B cell (primary cell): ENCODE data around the gene TRIO. TPM values are rescaled to one million over a fixed set of nuclear protein-coding genes. Genes with fewer than 3 reads are reported as not detected.

ENCODE experiments used
- ATAC-seq: fragments of 200-7000 bp; cut with Tn5 transposase; one replicate; pipeline ENCODE4 v1.10.0; 2021; ENCODE audit warnings: low read depth, mild to moderate bottlenecking, moderate number of reproducible peaks, moderate library complexity
- CTCF ChIA-PET: fragments of 350-600 bp; sonication (Branson Sonifier 250); formaldehyde crosslinking; loops from one replicate; lab custom pipeline; 2021; ENCODE audit warnings: antibody characterized with exemption, inconsistent platforms; lab: Charles Lee
- POLR2A ChIA-PET: fragments of 350-600 bp; sonication (Branson Sonifier 250); formaldehyde crosslinking; loops from one replicate; lab custom pipeline; 2021; ENCODE audit warnings: antibody characterized with exemption; lab: Charles Lee
- DNase-seq: peaks from one replicate; pipeline ENCODE4 v3.0.0; 2013
- H2AFZ ChIP-seq: 2 replicates; pipeline ENCODE4 v1.6.1; 2012; ENCODE audit warnings: mild to moderate bottlenecking, low read depth, low read length; ENCODE audit not compliant: insufficient read depth, poor library complexity, severe bottlenecking
- H3K27ac ChIP-seq, 2 donors: 1 replicate in 1 of 2; 2 replicates in 1 of 2; pipeline ENCODE4 v1.5.1; 2012 to 2013; ENCODE audit warnings: low read length in 2 of 2, mild to moderate bottlenecking in 2 of 2, moderate library complexity in 1 of 2
- H3K27me3 ChIP-seq, 4 experiments: fragments of 200-600 bp in 1 of 4; sonication (generic) in 1 of 4; replicated peaks in 1 of 4; 1 replicate in 2 of 4; 2 replicates in 2 of 4; pipeline versions ENCODE4 v1.6.1 to v1.7.0; 2013 to 2016; ENCODE audit warnings: low read length in 3 of 4, mild to moderate bottlenecking in 2 of 4, mixed read lengths in 1 of 4, moderate library complexity in 1 of 4; ENCODE audit not compliant: insufficient read depth in 4 of 4, control insufficient read depth in 3 of 4; ENCODE audit errors: control extremely low read depth in 1 of 4
- H3K36me3 ChIP-seq, 2 experiments: replicated peaks in 1 of 2; 1 replicate in 1 of 2; 2 replicates in 1 of 2; pipeline versions ENCODE4 v1.6.1 to v1.7.1; 2013; ENCODE audit warnings: low read length in 1 of 2; ENCODE audit not compliant: insufficient read depth in 2 of 2, control insufficient read depth in 1 of 2; ENCODE audit errors: control extremely low read depth in 1 of 2, extremely low read depth in 1 of 2
- H3K4me1 ChIP-seq, 2 donors: fragments of 200-600 bp in 1 of 2; sonication (generic) in 1 of 2; 1 replicate in 1 of 2; 2 replicates in 1 of 2; pipeline versions ENCODE4 v1.5.1 to v1.6.1; 2013 to 2017; ENCODE audit warnings: low read length in 2 of 2; ENCODE audit not compliant: control insufficient read depth in 2 of 2, insufficient read depth in 2 of 2
- H3K4me2 ChIP-seq: replicated peaks from 2 replicates; pipeline ENCODE3; 2012; ENCODE audit warnings: mild to moderate bottlenecking, low read depth, low read length; ENCODE audit not compliant: poor library complexity, severe bottlenecking
- H3K4me3 ChIP-seq, 5 experiments: fragments of 200-600 bp in 1 of 5; sonication (generic) in 1 of 5; 1 replicate in 3 of 5; 2 replicates in 2 of 5; pipeline versions ENCODE4 v1.5.1 to v1.7.0; 2011 to 2016; ENCODE audit warnings: low read length in 4 of 5, mild to moderate bottlenecking in 4 of 5, low read depth in 2 of 5, control low read depth in 1 of 5, moderate library complexity in 1 of 5; ENCODE audit not compliant: insufficient read depth in 1 of 5; ENCODE audit errors: control extremely low read depth in 1 of 5, extremely low read depth in 1 of 5
- H3K79me2 ChIP-seq: fragments of 200-600 bp; sonication (generic); one replicate; pipeline ENCODE4 v1.6.0; 2016; ENCODE audit warnings: low read length; ENCODE audit not compliant: control insufficient read depth, insufficient read depth
- H3K9ac ChIP-seq: fragments of 200-600 bp; sonication (generic); 2 replicates; pipeline ENCODE4 v1.6.1; 2017; ENCODE audit warnings: mild to moderate bottlenecking, low read length, moderate library complexity
- H3K9me3 ChIP-seq, 3 donors: one replicate each; pipeline versions ENCODE4 v1.6.1 to v1.7.1; 2013; ENCODE audit warnings: low read length in 2 of 3; ENCODE audit not compliant: control insufficient read depth in 2 of 3, insufficient read depth in 1 of 3; ENCODE audit errors: control extremely low read depth in 1 of 3
- H4K20me1 ChIP-seq: 2 replicates; pipeline ENCODE4 v1.6.0; 2012; ENCODE audit warnings: mild to moderate bottlenecking, low read length; ENCODE audit not compliant: insufficient read depth, control insufficient read depth, poor library complexity, severe bottlenecking
- H3K27ac Mint-ChIP-seq: one replicate; pipeline ENCODE4 v1.8.0; 2021; ENCODE audit warnings: mixed read lengths
- H3K27me3 Mint-ChIP-seq: one replicate; pipeline ENCODE4 v1.8.0; 2021; ENCODE audit warnings: mixed read lengths
- H3K4me1 Mint-ChIP-seq: one replicate; pipeline ENCODE4 v1.8.0; 2021; ENCODE audit warnings: mixed read lengths
- H3K4me3 Mint-ChIP-seq: one replicate; pipeline ENCODE4 v1.8.0; 2021; ENCODE audit warnings: mixed read lengths
- H3K9me3 Mint-ChIP-seq: one replicate; pipeline ENCODE4 v1.8.0; 2022; ENCODE audit warnings: mixed read lengths; ENCODE audit not compliant: insufficient read depth
- CTCF ChIP-seq: fragments of 200-600 bp; IDR thresholded peaks from one replicate; pipeline ENCODE4 v1.8.0; 2022; ENCODE audit warnings: antibody characterized with exemption, mild to moderate bottlenecking
- EZH2 ChIP-seq: IDR thresholded peaks from 2 replicates; pipeline ENCODE4 v1.6.1; 2012; ENCODE audit warnings: borderline replicate concordance, low read depth, mild to moderate bottlenecking, moderate library complexity, low read length; ENCODE audit not compliant: insufficient read depth, poor library complexity, severe bottlenecking
- WGBS: methylation state at CpG from one replicate; pipeline ENCODE4 v1.1.5; 2013; ENCODE audit warnings: missing lambda C conversion rate; ENCODE audit not compliant: insufficient coverage; 5-methylcytosine and 5-hydroxymethylcytosine counted together
- intact Hi-C: fragments of 100-400 bp; cut with micrococcal nuclease; formaldehyde crosslinking; loops from one replicate; pipeline ENCODE4 v1.10.0; 2022
- polyA plus RNA-seq: library from polyadenylated mRNA; depleted of rRNA; stranded (reverse); fragments of >200 nt; gene quantifications from 2 replicates; pipeline ENCODE4 v1.2.3, GENCODE V29; 2012
- total RNA-seq, 2 donors: library from RNA; stranded (reverse); fragments of 120-200 nt in 1 of 2; gene quantifications; 1 replicate in 1 of 2; 2 replicates in 1 of 2; pipeline versions ENCODE4 v1.2.3 to v1.2.4, GENCODE V29; 2013 to 2022

The TRIO gene
- total and polyA plus RNA-seq, 2 donors (not counting 1 experiment from before 2014, with no cell fraction given) = 90.5 to 479 TPM

DNA sequence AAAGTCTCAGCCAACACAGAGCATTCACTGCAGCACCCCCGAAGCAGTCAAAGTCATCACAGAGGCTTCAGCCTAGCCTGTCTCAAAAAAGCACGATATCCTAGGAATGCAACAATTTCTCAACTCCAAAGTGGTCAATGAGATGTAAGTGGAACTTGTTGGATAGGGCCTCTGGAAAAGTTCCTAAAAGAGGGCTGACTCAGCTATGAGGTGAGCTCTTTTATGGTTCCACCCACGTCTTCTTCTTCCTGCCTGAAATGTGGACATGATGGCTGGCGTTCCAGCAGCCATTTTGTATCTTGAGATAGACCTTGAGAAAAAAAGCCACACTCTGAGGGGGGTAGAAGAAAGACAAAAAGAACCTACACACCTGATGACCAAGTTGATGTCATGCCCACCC, 32.5 kb upstream of the TRIO start:
- H3K4me1 Mint-ChIP-seq = peaks cover 35% of the 10 kb centered on the region
- no peak for TF ChIP-seq CTCF
- no peak for TF ChIP-seq EZH2
- no peak overlapping the region for H3K27ac Mint-ChIP-seq
- POLR2A ChIA-PET = no interaction called here
- DNase-seq = no peak
- H3K9me3 Mint-ChIP-seq = no peaks in the 10 kb centered on the region
- no CpG with 5 or more reads among the region's 4 CpGs for WGBS
- Histone ChIP-seq H3K4me2 (no peak overlapping the region), H3K9ac (no peak overlapping the region), H3K4me1 (peaks cover 20 to 22% of the 10 kb centered on the region in 2 donors), H3K27me3 (no peaks in the 10 kb centered on the region), H4K20me1 (no peaks in the 10 kb centered on the region), H2AFZ (no peak overlapping the region), H3K79me2 (no peaks in the 10 kb centered on the region), H3K27ac (no peak overlapping the region), H3K36me3 (no peaks in the 10 kb centered on the region), H3K9me3 (no peaks in the 10 kb centered on the region), H3K4me3 (no peak overlapping the region)
- no peak overlapping the region for H3K4me3 Mint-ChIP-seq
- CTCF ChIA-PET = interaction anchor here (1.0 to 5.1 kb wide), 4 partner anchors 30 to 194 kb away, joined by 3 to 93 read pairs (median 7); no protein-coding TSS in a partner anchor
- intact Hi-C loops = no loop called here
- no peaks in the 10 kb centered on the region for H3K27me3 Mint-ChIP-seq
- ATAC-seq = no peak

- Histone ChIP-seq H3K4me2 (no peak overlapping the region), H3K79me2 (no peaks in the 10 kb centered on the region), H3K27me3 (no peaks in the 10 kb centered on the region), H3K27ac (no peak overlapping the region), H4K20me1 (no peaks in the 10 kb centered on the region), H3K4me3 (no peak overlapping the region), H3K4me1 (peaks cover 5 to 11% of the 10 kb centered on the region in 2 donors), H3K9ac (no peak overlapping the region), H2AFZ (no peak overlapping the region), H3K9me3 (no peaks in the 10 kb centered on the region), H3K36me3 (no peaks in the 10 kb centered on the region)
- H3K27ac Mint-ChIP-seq = no peak overlapping the region
- H3K27me3 Mint-ChIP-seq = peaks cover 3% of the 10 kb centered on the region
- ChIA-PET POLR2A (no interaction called here), CTCF (interaction anchor here (0.8 to 1.8 kb wide), 5 partner anchors 26 to 231 kb away, joined by 3 to 13 read pairs (median 3); no protein-coding TSS in a partner anchor)
- 67% methylated on average over 3 of the region's 5 CpGs for WGBS
- intact Hi-C loops = no loop called here
- H3K4me1 Mint-ChIP-seq = peaks cover 12% of the 10 kb centered on the region
- no peak overlapping the region for H3K4me3 Mint-ChIP-seq
- no peaks in the 10 kb centered on the region for H3K9me3 Mint-ChIP-seq
- TF ChIP-seq CTCF (no peak), EZH2 (no peak)
- no peak for ATAC-seq
- no peak for DNase-seq
Observed at GRCh38 chr5:14112998-14113652, 30.0 kb upstream of the TRIO start.
